H9 (cell line): Measurements from ENCODE around the gene LLCFC1. TPM values are rescaled to one million over a fixed set of nuclear protein-coding genes. Genes with fewer than 3 reads are reported as not detected.

Experiments
- DNase-seq: peaks from one replicate; pipeline ENCODE4 v3.0.0-alpha.2; 2017
- H2AFZ ChIP-seq: one replicate; pipeline ENCODE4 v1.6.1; 2013; ENCODE audit warnings: mild to moderate bottlenecking, low read length, control low read depth, moderate library complexity
- H2AK5ac ChIP-seq: 2 replicates; pipeline ENCODE4 v1.6.1; 2013; ENCODE audit warnings: low read length, control low read depth, mixed read lengths; ENCODE audit not compliant: insufficient read length
- H2BK120ac ChIP-seq: one replicate; pipeline ENCODE4 v1.6.1; 2013; ENCODE audit warnings: low read depth, mild to moderate bottlenecking, low read length, control low read depth, inconsistent platforms; ENCODE audit not compliant: poor library complexity, severe bottlenecking
- H2BK12ac ChIP-seq: 2 replicates; pipeline ENCODE4 v1.6.1; 2013; ENCODE audit warnings: low read length, control low read depth, mixed read lengths, low read depth; ENCODE audit not compliant: insufficient read length
- H2BK15ac ChIP-seq: 2 replicates; pipeline ENCODE4 v1.6.1; 2013; ENCODE audit warnings: low read depth, low read length, control low read depth
- H2BK20ac ChIP-seq: one replicate; pipeline ENCODE4 v1.6.1; 2013; ENCODE audit warnings: low read depth, mild to moderate bottlenecking, low read length, control low read depth, inconsistent platforms; ENCODE audit not compliant: poor library complexity, severe bottlenecking
- H2BK5ac ChIP-seq: 2 replicates; pipeline ENCODE4 v1.6.1; 2013; ENCODE audit warnings: low read length, control low read depth, mixed read lengths; ENCODE audit not compliant: insufficient read length
- H3K14ac ChIP-seq: 2 replicates; pipeline ENCODE4 v1.6.1; 2013; ENCODE audit warnings: low read length, control low read depth; ENCODE audit not compliant: insufficient read depth
- H3K18ac ChIP-seq: 2 replicates; pipeline ENCODE4 v1.6.1; 2013; ENCODE audit warnings: low read depth, mild to moderate bottlenecking, mixed read lengths, low read length, control low read depth; ENCODE audit not compliant: insufficient read length
- H3K23ac ChIP-seq: 2 replicates; pipeline ENCODE4 v1.6.1; 2013; ENCODE audit warnings: low read length, control low read depth, mixed read lengths, low read depth; ENCODE audit not compliant: insufficient read length
- H3K23me2 ChIP-seq: 2 replicates; pipeline ENCODE4 v1.6.1; 2013; ENCODE audit warnings: low read depth, mild to moderate bottlenecking, mixed read lengths, low read length, control low read depth; ENCODE audit not compliant: insufficient read length, poor library complexity, severe bottlenecking
- H3K27ac ChIP-seq: 2 replicates; pipeline ENCODE4 v1.5.1; 2013; ENCODE audit warnings: low read length, control low read depth, mixed read lengths, low read depth; ENCODE audit not compliant: insufficient read length
- H3K27me3 ChIP-seq: 2 replicates; pipeline ENCODE4 v1.6.1; 2013; ENCODE audit warnings: low read length, control low read depth, inconsistent platforms; ENCODE audit not compliant: insufficient read depth
- H3K4ac ChIP-seq: 2 replicates; pipeline ENCODE4 v1.6.1; 2013; ENCODE audit warnings: low read depth, mild to moderate bottlenecking, control low read depth, inconsistent platforms, low read length, moderate library complexity
- H3K4me1 ChIP-seq: 2 replicates; pipeline ENCODE4 v1.6.1; 2013; ENCODE audit warnings: low read length, control low read depth, inconsistent platforms; ENCODE audit not compliant: insufficient read depth
- H3K4me2 ChIP-seq: 2 replicates; pipeline ENCODE4 v1.6.1; 2013; ENCODE audit warnings: low read length, control low read depth, mixed read lengths; ENCODE audit not compliant: insufficient read length, insufficient read depth
- H3K56ac ChIP-seq: 2 replicates; pipeline ENCODE4 v1.6.1; 2013; ENCODE audit warnings: low read depth, mild to moderate bottlenecking, mixed read lengths, low read length, control low read depth; ENCODE audit not compliant: insufficient read length
- H3K79me1 ChIP-seq: 2 replicates; pipeline ENCODE4 v1.6.1; 2013; ENCODE audit warnings: low read depth, mild to moderate bottlenecking, moderate library complexity, low read length, control low read depth, inconsistent platforms; ENCODE audit not compliant: insufficient read depth, poor library complexity, severe bottlenecking
- H3K79me2 ChIP-seq: 2 replicates; pipeline ENCODE4 v1.6.1; 2013; ENCODE audit warnings: low read length, control low read depth, inconsistent platforms; ENCODE audit not compliant: insufficient read depth
- H3K9ac ChIP-seq: 2 replicates; pipeline ENCODE4 v1.6.1; 2013; ENCODE audit warnings: low read length, control low read depth, mixed read lengths; ENCODE audit not compliant: insufficient read length; ENCODE audit errors: extremely low read depth
- H3K9me3 ChIP-seq: one replicate; pipeline ENCODE4 v1.6.1; 2013; ENCODE audit warnings: low read depth, low read length, inconsistent platforms; ENCODE audit not compliant: control insufficient read depth
- H3T11ph ChIP-seq: one replicate; pipeline ENCODE4 v1.6.1; 2013; ENCODE audit warnings: mild to moderate bottlenecking, low read length, control low read depth, inconsistent platforms
- H4K20me1 ChIP-seq: one replicate; pipeline ENCODE4 v1.6.1; 2013; ENCODE audit not compliant: control insufficient read depth, insufficient read length, insufficient read depth
- H4K5ac ChIP-seq: 2 replicates; pipeline ENCODE4 v1.6.1; 2013; ENCODE audit warnings: low read depth, mild to moderate bottlenecking, mixed read lengths, low read length, control low read depth; ENCODE audit not compliant: insufficient read length
- H4K8ac ChIP-seq: replicated peaks from 2 replicates; pipeline ENCODE4 v1.6.1; 2013; ENCODE audit warnings: low read length, control low read depth, mixed read lengths, low read depth; ENCODE audit not compliant: insufficient read length
- H4K91ac ChIP-seq: 2 replicates; pipeline ENCODE4 v1.6.1; 2013; ENCODE audit warnings: low read depth, mild to moderate bottlenecking, moderate library complexity, mixed read lengths, low read length, control low read depth; ENCODE audit not compliant: insufficient read length
- H3K27ac Mint-ChIP-seq, 3 experiments: 2 replicates in 2 of 3; 3 replicates in 1 of 3; pipeline ENCODE4 v1.8.0; 2020 to 2021; ENCODE audit warnings: mixed read lengths in 3 of 3, mild to moderate bottlenecking in 1 of 3, moderate library complexity in 1 of 3
- H3K27me3 Mint-ChIP-seq: 2 replicates; pipeline ENCODE4 v1.8.0; 2021; ENCODE audit warnings: low read depth, mild to moderate bottlenecking, moderate library complexity, mixed read lengths
- H3K36me3 Mint-ChIP-seq, 3 experiments: 2 replicates in 2 of 3; 3 replicates in 1 of 3; pipeline ENCODE4 v1.8.0; 2020 to 2021; ENCODE audit warnings: low read depth in 3 of 3, mixed read lengths in 3 of 3; ENCODE audit not compliant: insufficient read depth in 1 of 3
- H3K4me1 Mint-ChIP-seq, 2 experiments: 2 replicates each; pipeline ENCODE4 v1.8.0; 2020; ENCODE audit warnings: mixed read lengths in 2 of 2
- H3K4me3 Mint-ChIP-seq, 2 experiments: 2 replicates in 1 of 2; 3 replicates in 1 of 2; pipeline ENCODE4 v1.8.0; 2020 to 2021; ENCODE audit warnings: mild to moderate bottlenecking in 2 of 2, mixed read lengths in 2 of 2, moderate library complexity in 1 of 2
- H3K9me3 Mint-ChIP-seq, 2 experiments: 2 replicates in 1 of 2; 3 replicates in 1 of 2; pipeline ENCODE4 v1.8.0; 2020; ENCODE audit warnings: mild to moderate bottlenecking in 2 of 2, mixed read lengths in 2 of 2, moderate library complexity in 1 of 2
- CTCF ChIP-seq: fragments of 200-600 bp; sonication (generic); conservative IDR thresholded peaks from 3 replicates; pipeline ENCODE4 v1.8.0; 2021; ENCODE audit warnings: antibody characterized with exemption, mild to moderate bottlenecking
- whole genome bisulfite sequencing: extraction: QIAGEN DNeasy Blood & Tissue Kit; methylation state at CpG from one replicate; pipeline ENCODE4 v1.1.7; 2013; ENCODE audit warnings: missing lambda C conversion rate, low lambda C conversion rate, mixed read lengths; ENCODE audit not compliant: insufficient read length; ENCODE audit errors: extremely low coverage; 5-methylcytosine and 5-hydroxymethylcytosine counted together
- total RNA-seq: library from RNA; stranded (reverse); gene quantifications from 2 replicates; pipeline ENCODE4 v1.2.1, GENCODE V29; 2021

LLCFC1 gene
- total RNA-seq, 1 experiment from 2014 or later = not detected

DNA sequence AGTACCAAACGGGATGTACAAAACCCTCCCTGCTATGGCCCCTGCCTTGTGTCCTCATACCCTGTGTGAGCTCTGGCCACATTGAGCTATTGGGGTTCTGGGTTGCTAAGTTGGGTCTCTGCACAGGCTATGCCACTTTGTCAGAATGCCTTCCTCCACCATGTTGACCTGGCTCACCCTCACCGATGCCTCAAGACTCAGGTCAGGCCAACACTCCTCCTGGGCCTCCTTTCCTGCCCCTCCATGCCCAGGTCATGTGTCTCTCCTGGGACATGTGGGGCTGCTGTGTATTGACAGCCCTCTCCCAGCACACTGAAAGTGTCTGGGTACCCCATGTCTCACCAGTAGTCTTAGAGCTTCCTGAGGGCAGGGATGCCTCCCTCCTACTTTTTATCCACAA is 20.4 kb upstream of the LLCFC1 start:
- H3K79me2 ChIP-seq = no peaks in the 10 kb centered on the region
- no peak overlapping the region for H3K27ac ChIP-seq
- no peak overlapping the region for H2BK12ac ChIP-seq
- H4K20me1 ChIP-seq = no peaks in the 10 kb centered on the region
- no peak overlapping the region for H2AFZ ChIP-seq
- no peak overlapping the region for H2BK120ac ChIP-seq
- no peak overlapping the region for H3K18ac ChIP-seq
- H3K27me3 ChIP-seq = no peaks in the 10 kb centered on the region
- no peaks in the 10 kb centered on the region for H3K9me3 ChIP-seq
- H3K14ac ChIP-seq = no peak overlapping the region
- H3K23me2 ChIP-seq = no peaks in the 10 kb centered on the region
- Mint-ChIP-seq H3K27ac (no peak overlapping the region), H3K27me3 (peaks cover 16% of the 10 kb centered on the region), H3K9me3 (0 out of 5 replicates have a peak, but pooled peaks cover 0 to 1% of the 10 kb centered on the region in 2 experiments), H3K4me1 (peaks cover 2% of the 10 kb centered on the region in 2 experiments), H3K4me3 (no peak overlapping the region), H3K36me3 (no peaks in the 10 kb centered on the region)
- DNase-seq = no peak
- H3K56ac ChIP-seq = no peak overlapping the region
- no peak overlapping the region for H3K4me2 ChIP-seq
- H2BK15ac ChIP-seq = no peak overlapping the region
- no peaks in the 10 kb centered on the region for H3K4me1 ChIP-seq
- H3K9ac ChIP-seq = no peak overlapping the region
- WGBS = no CpG with 5 or more reads among the region's 2 CpGs
- TF ChIP-seq CTCF = no peak
- no peak overlapping the region for H2BK20ac ChIP-seq
- no peak overlapping the region for H4K8ac ChIP-seq
- no peaks in the 10 kb centered on the region for H3K79me1 ChIP-seq
- no peak overlapping the region for H2BK5ac ChIP-seq
- H4K5ac ChIP-seq = no peak overlapping the region
- H3T11ph ChIP-seq = no peak overlapping the region
- no peak overlapping the region for H2AK5ac ChIP-seq
- H3K23ac ChIP-seq = no peak overlapping the region
- no peak overlapping the region for H3K4ac ChIP-seq
- no peak overlapping the region for H4K91ac ChIP-seq
